PC-3 (cell line): Measurements from ENCODE around the gene ADCY5.

Experiments used
- CTCF ChIP-seq: fragments of 300-600 bp; sonication (generic); conservative IDR thresholded peaks from 2 replicates; pipeline ENCODE4 v1.5.1; 2017; ENCODE audit warnings: antibody characterized with exemption, low read depth, mild to moderate bottlenecking, low read length
- EZH2 ChIP-seq: fragments of 300-600 bp; sonication (generic); IDR thresholded peaks from one replicate; pipeline ENCODE4 v1.6.1; 2017; ENCODE audit warnings: antibody characterized with exemption, mild to moderate bottlenecking, low read length; ENCODE audit not compliant: unreplicated experiment
- EZH2phosphoT487 ChIP-seq: fragments of 300-600 bp; sonication (generic); IDR thresholded peaks from 2 replicates; pipeline ENCODE4 v1.6.1; 2018; ENCODE audit warnings: mild to moderate bottlenecking, antibody characterized with exemption, low read length, borderline replicate concordance

- no peak for TF ChIP-seq CTCF
- no peak for TF ChIP-seq EZH2phosphoT487
- TF ChIP-seq EZH2 = no peak
Measured at GRCh38 chr3:123385981-123386380, 62.9 kb downstream of the ADCY5 start.
